Endothelial cell of umbilical vein (primary cell): ENCODE results near the gene USP6. TPM values are rescaled to one million over a fixed set of nuclear protein-coding genes. Genes with fewer than 3 reads are reported as not detected.

Experiments
- BruUV-seq: library from RNA; stranded (reverse); fragments of 400-500 nt; replicated peaks from 2 replicates; lab custom pipeline; 2021; lab: Mats Ljungman, UMichigan
- CTCF ChIA-PET: fragments of 300-600, 350-600 bp; sonication (Branson Sonifier 250); formaldehyde crosslinking; loops from one replicate; lab custom pipeline; 2021; ENCODE audit warnings: antibody characterized with exemption, inconsistent platforms; lab: Charles Lee
- POLR2A ChIA-PET: fragments of 300-600, 350-600 bp; sonication (Branson Sonifier 250); formaldehyde crosslinking; loops from one replicate; lab custom pipeline; 2021; ENCODE audit warnings: antibody characterized with exemption, inconsistent platforms; lab: Charles Lee
- DNase-seq: peaks from one replicate; pipeline ENCODE4 v3.0.0-alpha.2; 2011; ENCODE audit warnings: low read depth, low spot score
- FAIRE-seq: peaks from 2 replicates; lab custom pipeline; 2011; peaks lifted over from hg19 to GRCh38; lab: Jason Lieb, UNC
- H2AFZ ChIP-seq: 2 replicates; pipeline ENCODE4 v1.6.0; 2012; ENCODE audit warnings: low read depth, low read length, control low read depth, inconsistent platforms
- H3K27ac ChIP-seq: 2 replicates; pipeline ENCODE4 v1.5.1; 2011; ENCODE audit warnings: low read depth, mild to moderate bottlenecking, control low read depth, low read length, moderate library complexity; ENCODE audit not compliant: insufficient read depth
- H3K27me3 ChIP-seq, 2 experiments: 2 replicates each; pipeline versions ENCODE4 v1.6.0 to v1.6.1; 2011; ENCODE audit warnings: low read length in 2 of 2, mixed read lengths in 1 of 2; ENCODE audit not compliant: control insufficient read depth in 2 of 2, insufficient read depth in 2 of 2
- H3K36me3 ChIP-seq, 2 experiments: 2 replicates in 1 of 2; 3 replicates in 1 of 2; pipeline ENCODE4 v1.5.1; 2011; ENCODE audit warnings: low read length in 2 of 2, mild to moderate bottlenecking in 1 of 2, moderate library complexity in 1 of 2; ENCODE audit not compliant: control insufficient read depth in 2 of 2, insufficient read depth in 2 of 2; ENCODE audit errors: extremely low read depth in 1 of 2
- H3K4me1 ChIP-seq: 3 replicates; pipeline ENCODE4 v1.5.1; 2011; ENCODE audit warnings: mild to moderate bottlenecking, low read length; ENCODE audit not compliant: control insufficient read depth, insufficient read depth; ENCODE audit errors: extremely low read depth
- H3K4me2 ChIP-seq: 2 replicates; pipeline ENCODE4 v1.6.1; 2011; ENCODE audit warnings: low read length, control low read depth, mixed read lengths; ENCODE audit not compliant: insufficient read depth
- H3K4me3 ChIP-seq, 3 experiments: fragments of 200-600 bp in 1 of 3; sonication (generic), shearing (Covaris generic) in 1 of 3; replicated peaks in 1 of 3; 2 replicates each; pipeline ENCODE4 v1.5.1; 2011 to 2016; ENCODE audit warnings: control low read depth in 3 of 3, low read length in 3 of 3, mild to moderate bottlenecking in 2 of 3, inconsistent platforms in 1 of 3, low read depth in 1 of 3, moderate library complexity in 1 of 3; ENCODE audit not compliant: insufficient read depth in 1 of 3
- H3K79me2 ChIP-seq: 2 replicates; pipeline ENCODE4 v1.6.0; 2012; ENCODE audit warnings: low read length, inconsistent platforms; ENCODE audit not compliant: control insufficient read depth, insufficient read depth
- H3K9ac ChIP-seq: replicated peaks from 2 replicates; pipeline ENCODE3; 2011; ENCODE audit warnings: low read length, control low read depth; ENCODE audit not compliant: insufficient read depth; ENCODE audit errors: extremely low read depth
- H3K9me1 ChIP-seq: replicated peaks from 3 replicates; pipeline ENCODE4 v1.6.0; 2011; ENCODE audit warnings: mild to moderate bottlenecking, low read length; ENCODE audit not compliant: control insufficient read depth, insufficient read depth; ENCODE audit errors: extremely low read depth
- H3K9me3 ChIP-seq: replicated peaks from 2 replicates; pipeline ENCODE4 v1.5.1; 2012; ENCODE audit warnings: low read length, inconsistent platforms; ENCODE audit not compliant: control insufficient read depth, insufficient read depth
- H4K20me1 ChIP-seq: replicated peaks from 2 replicates; pipeline ENCODE3; 2011; ENCODE audit warnings: mild to moderate bottlenecking, low read length; ENCODE audit not compliant: control insufficient read depth, insufficient read depth; ENCODE audit errors: extremely low read depth
- FOS ChIP-seq: IDR thresholded peaks from 2 replicates; pipeline ENCODE4 v1.6.1; 2011; ENCODE audit warnings: mild to moderate bottlenecking, low read length, moderate library complexity, borderline replicate concordance; ENCODE audit not compliant: insufficient read depth
- GATA2 ChIP-seq: IDR thresholded peaks from 2 replicates; pipeline ENCODE4 v1.7.0; 2011; ENCODE audit warnings: low read depth, mild to moderate bottlenecking, moderate library complexity, mixed read lengths, low read length; ENCODE audit not compliant: insufficient read length, insufficient read depth
- JUN ChIP-seq: IDR thresholded peaks from 2 replicates; pipeline ENCODE4 v1.6.1; 2011; ENCODE audit warnings: borderline replicate concordance, low read depth; ENCODE audit not compliant: insufficient read length, insufficient read depth
- MAX ChIP-seq: IDR thresholded peaks from 2 replicates; pipeline ENCODE4 v1.6.1; 2011; ENCODE audit not compliant: insufficient read depth, insufficient read length
- POLR2A ChIP-seq: IDR thresholded peaks from 2 replicates; pipeline ENCODE4 v1.6.1; 2012; ENCODE audit warnings: low read depth, mild to moderate bottlenecking, control low read depth, low read length
- POLR2AphosphoS5 ChIP-seq: IDR thresholded peaks from 2 replicates; pipeline ENCODE4 v1.6.1; 2012; ENCODE audit warnings: low read depth, mild to moderate bottlenecking, control low read depth, low read length, moderate library complexity; ENCODE audit not compliant: insufficient read depth
- dilution Hi-C: fragments of 300-500 bp; cut with MboI; formaldehyde crosslinking; loops from one replicate; pipeline ENCODE4 v1.15.0; 2019; ENCODE audit warnings: low sequenced_read_pairs; ENCODE audit not compliant: extremely low pct_ligation_motif_present
- intact Hi-C: fragments of 100-400 bp; cut with micrococcal nuclease; formaldehyde crosslinking; loops from one replicate; pipeline ENCODE4 v1.10.0; 2022
- polyA plus RNA-seq, 4 experiments: library from polyadenylated mRNA; depleted of rRNA in 3 of 4; stranded (reverse) in 3 of 4; unstranded in 1 of 4; fragments of >200 nt; gene quantifications; 2 replicates each; pipeline versions ENCODE4 v1.2.1 to v1.2.3, GENCODE V29; 2011 to 2012; ENCODE audit warnings: missing spikeins in 1 of 4
- total RNA-seq: library from RNA; stranded (reverse); gene quantifications from 2 replicates; pipeline ENCODE4 v1.2.3, GENCODE V29; 2021

The USP6 gene
- total and polyA plus RNA-seq, 2 donors (not counting 3 experiments of a cell fraction or from before 2014, with no cell fraction given): under 0.01 to 0.15 TPM

- Histone ChIP-seq H2AFZ (no peak overlapping the region), H3K4me2 (no peak overlapping the region), H4K20me1 (no peaks in the 10 kb centered on the region), H3K9ac (no peak overlapping the region), H3K27ac (no peak overlapping the region), H3K27me3 (no peaks in the 10 kb centered on the region), H3K4me1 (no peaks in the 10 kb centered on the region), H3K9me3 (no peaks in the 10 kb centered on the region), H3K4me3 (no peak overlapping the region), H3K9me1 (no peaks in the 10 kb centered on the region), H3K79me2 (no peaks in the 10 kb centered on the region), H3K36me3 (no peaks in the 10 kb centered on the region)
- dilution Hi-C loops: no loop called here
- intact Hi-C loops: no loop called here
- no TSS peak for BruUV-seq
- FAIRE-seq: no peak
- no peak for DNase-seq
- ChIA-PET POLR2A (no interaction called here), CTCF (no interaction called here)
- TF ChIP-seq POLR2AphosphoS5: no peak
- TF ChIP-seq GATA2: no peak
- no peak for TF ChIP-seq POLR2A
- TF ChIP-seq MAX: no peak
- TF ChIP-seq FOS: peak; percentile 25
- no peak for TF ChIP-seq JUN
Measured at GRCh38 chr17:5203908-5204294, 88.1 kb downstream of the USP6 start.

GRCh38 chr17:5209396-5209795, 93.6 kb downstream of the USP6 start:
- BruUV-seq: no TSS peak
- TF ChIP-seq FOS: no peak
- ChIA-PET CTCF (interaction anchor here (0.9 kb wide), 1 partner anchor 13 kb away, joined by 3 read pairs; no protein-coding TSS in a partner anchor), POLR2A (no interaction called here)
- no peak overlapping the region for H3K4me3 ChIP-seq
- H3K27me3 ChIP-seq: no peaks in the 10 kb centered on the region
- FAIRE-seq: no peak
- H3K4me2 ChIP-seq: no peak overlapping the region
- no peak for DNase-seq
- no peaks in the 10 kb centered on the region for H3K36me3 ChIP-seq
- dilution Hi-C loops: no loop called here
- H3K9me1 ChIP-seq: no peaks in the 10 kb centered on the region
- intact Hi-C loops: no loop called here
- H3K27ac ChIP-seq: no peak overlapping the region
- no peaks in the 10 kb centered on the region for H3K4me1 ChIP-seq
- H2AFZ ChIP-seq: no peak overlapping the region
- no peaks in the 10 kb centered on the region for H3K9me3 ChIP-seq
- H4K20me1 ChIP-seq: no peaks in the 10 kb centered on the region
- H3K9ac ChIP-seq: no peak overlapping the region
- no peaks in the 10 kb centered on the region for H3K79me2 ChIP-seq
